HEK293 (cell line): Measurements from ENCODE around the gene IGFL2.

Experiments used
- GLI2 ChIP-seq: fragments of 450-650 bp; formaldehyde crosslinking; IDR thresholded peaks from 2 replicates; pipeline ENCODE4; 2017; ENCODE audit warnings: missing biosample characterization, missing genetic modification characterization, low read depth, borderline replicate concordance
- SCRT1 ChIP-seq: fragments of 450-650 bp; formaldehyde crosslinking; IDR thresholded peaks from 2 replicates; pipeline ENCODE4 v1.5.1; 2016; ENCODE audit warnings: missing biosample characterization, missing genetic modification characterization, borderline replicate concordance
- SP2 ChIP-seq: fragments of 450-650 bp; formaldehyde crosslinking; IDR thresholded peaks from 2 replicates; pipeline ENCODE4 v1.5.1; 2016; ENCODE audit warnings: missing biosample characterization, missing genetic modification characterization
- TRIM28 ChIP-seq: IDR thresholded peaks from 2 replicates; pipeline ENCODE4 v1.6.1; 2011; ENCODE audit warnings: low read length, control low read depth, borderline replicate concordance
- ZBTB17 ChIP-seq: fragments of 450-650 bp; formaldehyde crosslinking; IDR thresholded peaks from 2 replicates; pipeline ENCODE4 v1.5.1; 2016; ENCODE audit warnings: missing biosample characterization, missing genetic modification characterization
- ZFP41 ChIP-seq: fragments of 450-650 bp; formaldehyde crosslinking; IDR thresholded peaks from 2 replicates; pipeline ENCODE4 v1.5.1; 2016; ENCODE audit warnings: missing biosample characterization, missing genetic modification characterization, borderline replicate concordance
- ZNF121 ChIP-seq: fragments of 450-650 bp; formaldehyde crosslinking; IDR thresholded peaks from 2 replicates; pipeline ENCODE4 v1.5.1; 2016; ENCODE audit warnings: missing biosample characterization, missing genetic modification characterization
- ZNF140 ChIP-seq: fragments of 450-650 bp; formaldehyde crosslinking; IDR thresholded peaks from 2 replicates; pipeline ENCODE4 v1.5.1; 2016; ENCODE audit warnings: missing biosample characterization, missing genetic modification characterization
- ZNF169 ChIP-seq: fragments of 450-650 bp; formaldehyde crosslinking; IDR thresholded peaks from 2 replicates; pipeline ENCODE4 v1.5.1; 2016; ENCODE audit warnings: missing biosample characterization, missing genetic modification characterization
- ZNF211 ChIP-seq: fragments of 450-650 bp; formaldehyde crosslinking; IDR thresholded peaks from 2 replicates; pipeline ENCODE4 v1.5.1; 2016; ENCODE audit warnings: low read depth, missing biosample characterization, missing genetic modification characterization
- ZNF239 ChIP-seq: fragments of 450-650 bp; formaldehyde crosslinking; IDR thresholded peaks from 2 replicates; pipeline ENCODE4 v1.5.1; 2016; ENCODE audit warnings: missing biosample characterization, missing genetic modification characterization
- ZNF24 ChIP-seq: fragments of 450-650 bp; formaldehyde crosslinking; IDR thresholded peaks from 2 replicates; pipeline ENCODE4 v1.5.1; 2016; ENCODE audit warnings: missing biosample characterization, missing genetic modification characterization
- ZNF274 ChIP-seq, 2 experiments: fragments of 200-500 bp in 1 of 2; fragments of 450-650 bp in 1 of 2; sonication (Bioruptor generic) in 1 of 2; formaldehyde crosslinking in 1 of 2; IDR thresholded peaks; 2 replicates each; pipeline versions ENCODE4 v1.5.1 to v1.6.1; 2014 to 2016; ENCODE audit warnings: borderline replicate concordance in 1 of 2, inconsistent platforms in 1 of 2, low read length in 1 of 2, missing biosample characterization in 1 of 2, missing genetic modification characterization in 1 of 2
- ZNF335 ChIP-seq: fragments of 450-650 bp; formaldehyde crosslinking; conservative IDR thresholded peaks from 2 replicates; pipeline ENCODE4 v1.5.1; 2016; ENCODE audit warnings: missing biosample characterization, missing genetic modification characterization
- ZNF37A ChIP-seq: fragments of 450-650 bp; IDR thresholded peaks from 2 replicates; pipeline ENCODE4 v1.5.1; 2018; ENCODE audit warnings: missing biosample characterization, missing genetic modification characterization
- ZNF529 ChIP-seq: fragments of 450-650 bp; formaldehyde crosslinking; IDR thresholded peaks from 2 replicates; pipeline ENCODE4 v1.5.1; 2017; ENCODE audit warnings: missing genetic modification characterization, missing biosample characterization; ENCODE audit not compliant: insufficient replicate concordance
- ZSCAN30 ChIP-seq: fragments of 450-650 bp; IDR thresholded peaks from 2 replicates; pipeline ENCODE4 v1.5.1; 2018; ENCODE audit warnings: missing biosample characterization, mild to moderate bottlenecking, missing genetic modification characterization, moderate library complexity
- ZXDB ChIP-seq: fragments of 450-650 bp; formaldehyde crosslinking; IDR thresholded peaks from 2 replicates; pipeline ENCODE4 v1.5.1; 2016; ENCODE audit warnings: missing biosample characterization, missing genetic modification characterization
- TF ChIP-seq, protein P1 (sequence below): fragments of 450-650 bp; formaldehyde crosslinking; conservative IDR thresholded peaks from 2 replicates; pipeline ENCODE4 v1.5.1; 2016; ENCODE audit warnings: low read depth, missing biosample characterization, missing genetic modification characterization
- TF ChIP-seq, protein P2 (sequence below): fragments of 450-650 bp; formaldehyde crosslinking; IDR thresholded peaks from 2 replicates; pipeline ENCODE4 v1.5.1; 2016; ENCODE audit warnings: missing biosample characterization, missing genetic modification characterization, borderline replicate concordance
- TF ChIP-seq, protein P3 (sequence below): fragments of 450-650 bp; formaldehyde crosslinking; IDR thresholded peaks from 2 replicates; pipeline ENCODE4 v1.5.1; 2017; ENCODE audit warnings: missing biosample characterization, missing genetic modification characterization
- TF ChIP-seq, protein P4 (sequence below): fragments of 450-650 bp; IDR thresholded peaks from 2 replicates; pipeline ENCODE4 v1.5.1; 2018; ENCODE audit warnings: missing biosample characterization, mild to moderate bottlenecking, missing genetic modification characterization
- TF ChIP-seq, protein P5 (sequence below): fragments of 450-650 bp; formaldehyde crosslinking; IDR thresholded peaks from 2 replicates; pipeline ENCODE4 v1.5.1; 2017; ENCODE audit warnings: missing biosample characterization, missing genetic modification characterization

IGFL2 gene

DNA sequence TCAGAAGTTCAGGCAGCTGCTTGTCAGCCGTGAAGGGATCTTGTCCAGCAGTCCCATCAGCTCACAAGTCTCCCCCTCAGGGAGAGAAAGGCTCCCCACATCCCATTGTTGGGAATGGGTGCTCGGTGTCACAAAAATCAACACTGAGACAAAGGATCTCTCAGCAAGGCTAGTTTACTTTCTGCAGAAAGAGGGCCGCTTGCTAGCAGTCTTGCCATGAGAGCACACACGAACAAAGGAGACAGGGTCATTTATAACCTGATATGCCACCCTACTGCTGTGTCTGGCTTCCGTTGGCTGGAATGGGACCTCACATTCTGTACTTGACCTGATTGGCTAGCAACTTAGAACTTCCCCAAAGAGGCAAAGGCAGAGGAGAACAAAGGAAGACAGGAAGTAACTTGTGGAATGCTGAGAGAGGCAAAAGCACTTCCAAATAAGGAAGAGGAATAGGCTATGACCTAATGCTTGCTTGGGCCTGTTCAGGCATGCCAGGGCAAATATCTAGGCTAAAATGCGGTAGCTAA, 14.9 kb upstream of the IGFL2 start (continued):
- TF ChIP-seq, protein P1, sequence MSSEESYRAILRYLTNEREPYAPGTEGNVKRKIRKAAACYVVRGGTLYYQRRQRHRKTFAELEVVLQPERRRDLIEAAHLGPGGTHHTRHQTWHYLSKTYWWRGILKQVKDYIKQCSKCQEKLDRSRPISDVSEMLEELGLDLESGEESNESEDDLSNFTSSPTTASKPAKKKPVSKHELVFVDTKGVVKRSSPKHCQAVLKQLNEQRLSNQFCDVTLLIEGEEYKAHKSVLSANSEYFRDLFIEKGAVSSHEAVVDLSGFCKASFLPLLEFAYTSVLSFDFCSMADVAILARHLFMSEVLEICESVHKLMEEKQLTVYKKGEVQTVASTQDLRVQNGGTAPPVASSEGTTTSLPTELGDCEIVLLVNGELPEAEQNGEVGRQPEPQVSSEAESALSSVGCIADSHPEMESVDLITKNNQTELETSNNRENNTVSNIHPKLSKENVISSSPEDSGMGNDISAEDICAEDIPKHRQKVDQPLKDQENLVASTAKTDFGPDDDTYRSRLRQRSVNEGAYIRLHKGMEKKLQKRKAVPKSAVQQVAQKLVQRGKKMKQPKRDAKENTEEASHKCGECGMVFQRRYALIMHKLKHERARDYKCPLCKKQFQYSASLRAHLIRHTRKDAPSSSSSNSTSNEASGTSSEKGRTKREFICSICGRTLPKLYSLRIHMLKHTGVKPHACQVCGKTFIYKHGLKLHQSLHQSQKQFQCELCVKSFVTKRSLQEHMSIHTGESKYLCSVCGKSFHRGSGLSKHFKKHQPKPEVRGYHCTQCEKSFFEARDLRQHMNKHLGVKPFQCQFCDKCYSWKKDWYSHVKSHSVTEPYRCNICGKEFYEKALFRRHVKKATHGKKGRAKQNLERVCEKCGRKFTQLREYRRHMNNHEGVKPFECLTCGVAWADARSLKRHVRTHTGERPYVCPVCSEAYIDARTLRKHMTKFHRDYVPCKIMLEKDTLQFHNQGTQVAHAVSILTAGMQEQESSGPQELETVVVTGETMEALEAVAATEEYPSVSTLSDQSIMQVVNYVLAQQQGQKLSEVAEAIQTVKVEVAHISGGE (tag by site-specific recombination): no peak
- peak; percentile 91 for TF ChIP-seq SCRT1 (tag by site-specific recombination)
- TF ChIP-seq ZSCAN30 (tag by site-specific recombination): 0 out of 2 replicates have a peak, but pooled peaks have one; percentile 37
- peak; percentile 56 for TF ChIP-seq ZBTB17
- TF ChIP-seq TRIM28: peak; percentile 86
- no peak for TF ChIP-seq ZXDB (tag by site-specific recombination)
- TF ChIP-seq ZNF239: no peak
- 0 out of 2 replicates have a peak, but pooled peaks have one; percentile 34 for TF ChIP-seq ZNF24 (tag by site-specific recombination)
- no peak for TF ChIP-seq GLI2 (tag by site-specific recombination)
- TF ChIP-seq ZFP41 (tag by site-specific recombination): no peak
- TF ChIP-seq, protein P2, sequence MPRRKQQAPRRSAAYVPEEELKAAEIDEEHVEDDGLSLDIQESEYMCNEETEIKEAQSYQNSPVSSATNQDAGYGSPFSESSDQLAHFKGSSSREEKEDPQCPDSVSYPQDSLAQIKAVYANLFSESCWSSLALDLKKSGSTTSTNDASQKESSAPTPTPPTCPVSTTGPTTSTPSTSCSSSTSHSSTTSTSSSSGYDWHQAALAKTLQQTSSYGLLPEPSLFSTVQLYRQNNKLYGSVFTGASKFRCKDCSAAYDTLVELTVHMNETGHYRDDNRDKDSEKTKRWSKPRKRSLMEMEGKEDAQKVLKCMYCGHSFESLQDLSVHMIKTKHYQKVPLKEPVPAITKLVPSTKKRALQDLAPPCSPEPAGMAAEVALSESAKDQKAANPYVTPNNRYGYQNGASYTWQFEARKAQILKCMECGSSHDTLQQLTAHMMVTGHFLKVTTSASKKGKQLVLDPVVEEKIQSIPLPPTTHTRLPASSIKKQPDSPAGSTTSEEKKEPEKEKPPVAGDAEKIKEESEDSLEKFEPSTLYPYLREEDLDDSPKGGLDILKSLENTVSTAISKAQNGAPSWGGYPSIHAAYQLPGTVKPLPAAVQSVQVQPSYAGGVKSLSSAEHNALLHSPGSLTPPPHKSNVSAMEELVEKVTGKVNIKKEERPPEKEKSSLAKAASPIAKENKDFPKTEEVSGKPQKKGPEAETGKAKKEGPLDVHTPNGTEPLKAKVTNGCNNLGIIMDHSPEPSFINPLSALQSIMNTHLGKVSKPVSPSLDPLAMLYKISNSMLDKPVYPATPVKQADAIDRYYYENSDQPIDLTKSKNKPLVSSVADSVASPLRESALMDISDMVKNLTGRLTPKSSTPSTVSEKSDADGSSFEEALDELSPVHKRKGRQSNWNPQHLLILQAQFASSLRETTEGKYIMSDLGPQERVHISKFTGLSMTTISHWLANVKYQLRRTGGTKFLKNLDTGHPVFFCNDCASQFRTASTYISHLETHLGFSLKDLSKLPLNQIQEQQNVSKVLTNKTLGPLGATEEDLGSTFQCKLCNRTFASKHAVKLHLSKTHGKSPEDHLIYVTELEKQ (tag by site-specific recombination): no peak
- TF ChIP-seq, protein P3, sequence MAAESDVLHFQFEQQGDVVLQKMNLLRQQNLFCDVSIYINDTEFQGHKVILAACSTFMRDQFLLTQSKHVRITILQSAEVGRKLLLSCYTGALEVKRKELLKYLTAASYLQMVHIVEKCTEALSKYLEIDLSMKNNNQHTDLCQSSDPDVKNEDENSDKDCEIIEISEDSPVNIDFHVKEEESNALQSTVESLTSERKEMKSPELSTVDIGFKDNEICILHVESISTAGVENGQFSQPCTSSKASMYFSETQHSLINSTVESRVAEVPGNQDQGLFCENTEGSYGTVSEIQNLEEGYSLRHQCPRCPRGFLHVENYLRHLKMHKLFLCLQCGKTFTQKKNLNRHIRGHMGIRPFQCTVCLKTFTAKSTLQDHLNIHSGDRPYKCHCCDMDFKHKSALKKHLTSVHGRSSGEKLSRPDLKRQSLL (tag by site-specific recombination): no peak
- no peak for TF ChIP-seq ZNF140
- no peak for TF ChIP-seq ZNF529
- TF ChIP-seq, protein P4, sequence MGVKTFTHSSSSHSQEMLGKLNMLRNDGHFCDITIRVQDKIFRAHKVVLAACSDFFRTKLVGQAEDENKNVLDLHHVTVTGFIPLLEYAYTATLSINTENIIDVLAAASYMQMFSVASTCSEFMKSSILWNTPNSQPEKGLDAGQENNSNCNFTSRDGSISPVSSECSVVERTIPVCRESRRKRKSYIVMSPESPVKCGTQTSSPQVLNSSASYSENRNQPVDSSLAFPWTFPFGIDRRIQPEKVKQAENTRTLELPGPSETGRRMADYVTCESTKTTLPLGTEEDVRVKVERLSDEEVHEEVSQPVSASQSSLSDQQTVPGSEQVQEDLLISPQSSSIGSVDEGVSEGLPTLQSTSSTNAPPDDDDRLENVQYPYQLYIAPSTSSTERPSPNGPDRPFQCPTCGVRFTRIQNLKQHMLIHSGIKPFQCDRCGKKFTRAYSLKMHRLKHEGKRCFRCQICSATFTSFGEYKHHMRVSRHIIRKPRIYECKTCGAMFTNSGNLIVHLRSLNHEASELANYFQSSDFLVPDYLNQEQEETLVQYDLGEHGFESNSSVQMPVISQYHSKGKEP (tag by site-specific recombination): no peak
- TF ChIP-seq ZNF274 (IDR thresholded peaks at IDR 0.05; ENCODE audit: low read length): no peak
- TF ChIP-seq ZNF274 (tag by site-specific recombination; IDR thresholded peaks at IDR 0.05; ENCODE audit: borderline replicate concordance): no peak
- peak; percentile 74 for TF ChIP-seq SP2 (tag by site-specific recombination)
- no peak; the same call in 1 of the 2 replicates for TF ChIP-seq ZNF335 (tag by site-specific recombination)
- TF ChIP-seq ZNF37A (tag by site-specific recombination): no peak
- TF ChIP-seq, protein P5, sequence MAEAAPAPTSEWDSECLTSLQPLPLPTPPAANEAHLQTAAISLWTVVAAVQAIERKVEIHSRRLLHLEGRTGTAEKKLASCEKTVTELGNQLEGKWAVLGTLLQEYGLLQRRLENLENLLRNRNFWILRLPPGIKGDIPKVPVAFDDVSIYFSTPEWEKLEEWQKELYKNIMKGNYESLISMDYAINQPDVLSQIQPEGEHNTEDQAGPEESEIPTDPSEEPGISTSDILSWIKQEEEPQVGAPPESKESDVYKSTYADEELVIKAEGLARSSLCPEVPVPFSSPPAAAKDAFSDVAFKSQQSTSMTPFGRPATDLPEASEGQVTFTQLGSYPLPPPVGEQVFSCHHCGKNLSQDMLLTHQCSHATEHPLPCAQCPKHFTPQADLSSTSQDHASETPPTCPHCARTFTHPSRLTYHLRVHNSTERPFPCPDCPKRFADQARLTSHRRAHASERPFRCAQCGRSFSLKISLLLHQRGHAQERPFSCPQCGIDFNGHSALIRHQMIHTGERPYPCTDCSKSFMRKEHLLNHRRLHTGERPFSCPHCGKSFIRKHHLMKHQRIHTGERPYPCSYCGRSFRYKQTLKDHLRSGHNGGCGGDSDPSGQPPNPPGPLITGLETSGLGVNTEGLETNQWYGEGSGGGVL (tag by site-specific recombination): no peak
- TF ChIP-seq ZNF121 (tag by site-specific recombination): no peak
- TF ChIP-seq ZNF211: no peak
- no peak for TF ChIP-seq ZNF169 (tag by site-specific recombination)
